Upper lobe of right lung (tissue), 1 donor: ENCODE data around the gene ERC1. TPM values are rescaled to one million over a fixed set of nuclear protein-coding genes. Genes with fewer than 3 reads are reported as not detected.

ENCODE experiments used
- ATAC-seq: fragments of 200-7000 bp; cut with Tn5 transposase; one replicate; pipeline ENCODE4 v1.9.1; 2020; ENCODE audit warnings: mild to moderate bottlenecking, moderate library complexity
- DNase-seq: peaks from one replicate; pipeline ENCODE4 v3.0.0-alpha.2; 2020
- H3K27ac ChIP-seq: fragments of 200-600 bp; one replicate; pipeline ENCODE4 v1.8.0; 2022
- H3K27me3 ChIP-seq: fragments of 200-600 bp; one replicate; pipeline ENCODE4 v1.8.0; 2022; ENCODE audit warnings: mild to moderate bottlenecking
- H3K36me3 ChIP-seq: fragments of 200-600 bp; one replicate; pipeline ENCODE4 v1.8.0; 2022
- H3K4me1 ChIP-seq: fragments of 200-600 bp; one replicate; pipeline ENCODE4 v1.8.0; 2022
- H3K4me3 ChIP-seq: fragments of 200-600 bp; one replicate; pipeline ENCODE4 v1.8.0; 2022; ENCODE audit warnings: mild to moderate bottlenecking
- H3K9me3 ChIP-seq: fragments of 200-600 bp; one replicate; pipeline ENCODE4 v1.8.0; 2022
- CTCF ChIP-seq: fragments of 200-600 bp; IDR thresholded peaks from one replicate; pipeline ENCODE4 v1.8.0; 2022; ENCODE audit warnings: antibody characterized with exemption
- intact Hi-C: fragments of 100-400 bp; cut with DNase I; formaldehyde crosslinking; loops from one replicate; pipeline ENCODE4 v1.11.0; 2022
- total RNA-seq: library from RNA; stranded (reverse); fragmentation: NEBNext Ultra II Directional; extraction: Animal tissue kit (Norgen Biotek cat#: 25700); gene quantifications from one replicate; pipeline ENCODE4 v1.2.1, GENCODE V29; 2021
- donor health status: DM: no; HTN: yes; CAD: no; lungs with severe emphysema.

Gene ERC1
- total RNA-seq, 1 donor from 2014 or later, result 54.3 TPM

GRCh38 chr12:1147821-1148220 is 156.8 kb downstream of the ERC1 start:
- DNase-seq (no peak), ATAC-seq (no peak)
- H3K4me1 ChIP-seq, result no peaks in the 10 kb centered on the region
- peaks cover 10% of the 10 kb centered on the region for H3K36me3 ChIP-seq
- H3K27ac ChIP-seq, result no peak overlapping the region
- intact Hi-C loops, result no loop called here
- TF ChIP-seq CTCF, result no peak
- H3K27me3 ChIP-seq, result no peaks in the 10 kb centered on the region
- H3K4me3 ChIP-seq, result no peak overlapping the region
- no peaks in the 10 kb centered on the region for H3K9me3 ChIP-seq

- Histone ChIP-seq H3K27ac (no peak overlapping the region), H3K4me1 (no peaks in the 10 kb centered on the region), H3K4me3 (no peak overlapping the region), H3K27me3 (no peaks in the 10 kb centered on the region), H3K9me3 (no peaks in the 10 kb centered on the region), H3K36me3 (no peaks in the 10 kb centered on the region)
- TF ChIP-seq CTCF, result no peak
- DNase-seq, result no peak
- intact Hi-C loops, result no loop called here
- no peak for ATAC-seq
These were observed 166.0 kb downstream of the ERC1 start for GRCh38 chr12:1157046-1157445.

GRCh38 chr12:1161197-1161596 is 170.2 kb downstream of the ERC1 start:
- no peak for ATAC-seq
- H3K4me1 ChIP-seq, result no peaks in the 10 kb centered on the region
- no peak overlapping the region for H3K27ac ChIP-seq
- H3K4me3 ChIP-seq, result no peak overlapping the region
- no peaks in the 10 kb centered on the region for H3K36me3 ChIP-seq
- DNase-seq, result no peak
- intact Hi-C loops, result no loop called here
- H3K9me3 ChIP-seq, result no peaks in the 10 kb centered on the region
- H3K27me3 ChIP-seq, result no peaks in the 10 kb centered on the region
- no peak for TF ChIP-seq CTCF

- no peaks in the 10 kb centered on the region for H3K36me3 ChIP-seq
- H3K4me3 ChIP-seq, result no peak overlapping the region
- H3K27ac ChIP-seq, result no peak overlapping the region
- ATAC-seq (no peak), DNase-seq (no peak)
- TF ChIP-seq CTCF, result no peak
- H3K4me1 ChIP-seq, result no peaks in the 10 kb centered on the region
- no peaks in the 10 kb centered on the region for H3K27me3 ChIP-seq
- intact Hi-C loops, result no loop called here
- no peaks in the 10 kb centered on the region for H3K9me3 ChIP-seq
These were observed 171.2 kb downstream of the ERC1 start for GRCh38 chr12:1162081-1162760.

- Histone ChIP-seq H3K27ac (no peak overlapping the region), H3K4me1 (no peaks in the 10 kb centered on the region), H3K36me3 (no peaks in the 10 kb centered on the region), H3K27me3 (no peaks in the 10 kb centered on the region), H3K4me3 (no peak overlapping the region), H3K9me3 (no peaks in the 10 kb centered on the region)
- no peak for TF ChIP-seq CTCF
- intact Hi-C loops, result no loop called here
- no peak for DNase-seq
- ATAC-seq, result no peak
These were observed 176.8 kb downstream of the ERC1 start for GRCh38 chr12:1167784-1168183.

- Histone ChIP-seq H3K27ac (no peak overlapping the region), H3K4me1 (no peaks in the 10 kb centered on the region), H3K4me3 (no peak overlapping the region), H3K9me3 (no peaks in the 10 kb centered on the region), H3K36me3 (no peaks in the 10 kb centered on the region), H3K27me3 (no peaks in the 10 kb centered on the region)
- TF ChIP-seq CTCF, result no peak
- DNase-seq (no peak), ATAC-seq (no peak)
- intact Hi-C loops, result no loop called here
These were observed 179.4 kb downstream of the ERC1 start for GRCh38 chr12:1170411-1170810.
